ENCODE results near the gene INSR. TPM values are rescaled to one million over a fixed set of nuclear protein-coding genes. Genes with fewer than 3 reads are reported as not detected.

Gene INSR
- polyA plus RNA-seq, 1 of the 3 experiments (the other 2 are of a cell fraction), result 3.6 TPM

DNA sequence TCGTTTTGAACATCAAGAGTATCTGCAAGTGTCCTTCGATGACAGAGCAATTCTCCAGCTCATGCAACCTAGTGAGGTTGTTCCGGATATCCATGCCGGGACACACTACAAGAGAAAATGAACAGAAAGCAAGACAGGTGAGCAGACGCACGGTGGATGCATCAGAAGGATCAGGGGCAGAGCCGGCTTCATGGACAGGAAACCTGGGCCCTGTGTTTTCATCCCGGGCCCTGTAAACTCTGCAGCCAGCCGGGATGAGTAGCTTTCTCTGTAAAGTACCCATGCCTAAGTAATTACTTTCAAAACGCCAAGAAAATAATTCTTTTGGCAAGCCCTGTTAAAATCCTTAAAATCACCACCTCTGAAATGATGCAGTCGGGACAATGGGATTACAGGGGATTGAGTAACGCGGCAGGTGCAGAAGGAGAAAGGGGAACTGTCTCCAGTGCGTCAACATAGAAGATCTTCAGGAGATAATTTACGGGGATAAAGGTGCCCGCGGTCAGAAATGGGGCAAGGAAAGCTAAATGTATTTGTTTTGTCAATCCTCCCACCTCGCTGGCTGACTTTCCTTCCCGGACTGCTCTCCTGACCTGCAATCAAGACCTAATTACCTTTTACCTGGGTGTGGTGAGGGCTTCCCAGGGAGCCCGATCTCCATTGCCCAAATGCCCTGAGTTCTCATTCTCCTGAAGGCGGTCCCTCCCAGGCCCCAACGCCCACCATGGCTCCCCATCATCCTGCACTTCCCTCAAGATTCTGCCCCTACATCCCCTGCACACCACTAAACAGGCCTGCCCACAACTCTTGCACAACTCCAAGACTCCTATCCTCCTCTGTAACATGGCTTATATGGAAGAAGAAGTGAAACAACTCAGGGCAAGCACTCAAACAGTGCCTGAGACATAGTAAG, 26.2 kb downstream of the INSR start:
- 88% methylated on average over 22 of the region's 22 CpGs for WGBS (ENCODE audit: low lambda C conversion rate)
- Histone ChIP-seq H3K27ac (ENCODE audit: low read depth in 2 of 2, low read length in 1 of 2) (no peak overlapping the region), H3K4me1 (ENCODE audit: control insufficient read depth in 1 of 2, insufficient read depth in 2 of 2, low read depth in 1 of 2, low read length in 1 of 2) (no peaks in the 10 kb centered on the region), H2AFZ (ENCODE audit: low read depth) (no peak overlapping the region), H3K79me2 (ENCODE audit: insufficient read depth) (no peaks in the 10 kb centered on the region), H3K9me3 (no peaks in the 10 kb centered on the region), H3K27me3 (ENCODE audit: insufficient read depth) (no peaks in the 10 kb centered on the region), H3K9me2 (no peaks in the 10 kb centered on the region), H3K36me3 (replicated peaks in 1 of 2; ENCODE audit: control insufficient read depth in 1 of 2, insufficient read depth in 2 of 2, low read length in 1 of 2) (peaks cover 0 to 11% of the 10 kb centered on the region in 2 experiments), H3K4me3 (ENCODE audit: low read depth in 2 of 2, low read length in 1 of 2) (no peak overlapping the region), H3F3A (replicated peaks; ENCODE audit: insufficient read depth) (no peaks in the 10 kb centered on the region), H3K9ac (no peak overlapping the region), H3K4me2 (no peak overlapping the region), H4K20me1 (ENCODE audit: insufficient read depth) (no peaks in the 10 kb centered on the region)
- DNase-seq, result no peak
- TF ChIP-seq MXI1 (IDR thresholded peaks at IDR 0.05; ENCODE audit: low read depth, low read length) (no peak), USF2 (IDR thresholded peaks at IDR 0.05; ENCODE audit: borderline replicate concordance, low read depth, low read length) (no peak)
- ChIA-PET CTCF (no interaction called here), POLR2A (no interaction called here)

DNA sequence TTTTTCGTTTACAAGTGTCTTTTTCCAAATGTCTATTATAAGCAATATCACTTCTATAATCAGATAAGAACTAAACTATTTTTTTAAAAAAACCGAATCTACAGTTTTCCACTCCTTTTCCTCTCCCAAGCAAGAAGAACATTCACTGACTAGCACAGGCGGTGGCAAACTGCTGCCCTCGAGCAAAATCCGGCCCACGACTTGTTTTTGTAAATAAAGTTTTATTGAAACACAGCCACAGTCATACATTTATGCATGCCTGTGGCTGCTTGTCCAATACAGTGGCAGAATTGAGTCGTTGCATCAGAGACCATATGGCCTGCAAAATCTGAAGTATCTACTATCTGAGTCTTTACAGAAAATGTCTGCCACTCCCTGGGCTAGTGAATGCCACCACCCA, 27.4 kb downstream of the INSR start:
- no peaks in the 10 kb centered on the region for H3K79me2 ChIP-seq (ENCODE audit: insufficient read depth)
- H3K27me3 ChIP-seq (ENCODE audit: insufficient read depth), result no peaks in the 10 kb centered on the region
- no peak overlapping the region for H3K4me2 ChIP-seq
- H3K9me3 ChIP-seq, result no peaks in the 10 kb centered on the region
- H2AFZ ChIP-seq (ENCODE audit: low read depth), result no peak overlapping the region
- POLR2A ChIA-PET, result no interaction called here
- TF ChIP-seq TAF1 (IDR thresholded peaks at IDR 0.05; ENCODE audit: borderline replicate concordance, low read depth, low read length) (no peak), RAD21 (IDR thresholded peaks at IDR 0.05; ENCODE audit: low read length) (no peak), YY1 (IDR thresholded peaks at IDR 0.05; ENCODE audit: low read depth) (no peak), SMC3 (IDR thresholded peaks at IDR 0.05; ENCODE audit: low read depth, low read length) (no peak), ZBTB33 (IDR thresholded peaks at IDR 0.05; ENCODE audit: borderline replicate concordance, low read depth) (no peak), FOXM1 (IDR thresholded peaks at IDR 0.05; ENCODE audit: low read depth) (no peak), NRF1 (IDR thresholded peaks at IDR 0.05; ENCODE audit: low read depth, low read length) (no peak), GATA2 (CRISPR knock-in tag; IDR thresholded peaks at IDR 0.05) (no peak), ELF1 (IDR thresholded peaks at IDR 0.05) (no peak)
- TF ChIP-seq, protein P1, sequence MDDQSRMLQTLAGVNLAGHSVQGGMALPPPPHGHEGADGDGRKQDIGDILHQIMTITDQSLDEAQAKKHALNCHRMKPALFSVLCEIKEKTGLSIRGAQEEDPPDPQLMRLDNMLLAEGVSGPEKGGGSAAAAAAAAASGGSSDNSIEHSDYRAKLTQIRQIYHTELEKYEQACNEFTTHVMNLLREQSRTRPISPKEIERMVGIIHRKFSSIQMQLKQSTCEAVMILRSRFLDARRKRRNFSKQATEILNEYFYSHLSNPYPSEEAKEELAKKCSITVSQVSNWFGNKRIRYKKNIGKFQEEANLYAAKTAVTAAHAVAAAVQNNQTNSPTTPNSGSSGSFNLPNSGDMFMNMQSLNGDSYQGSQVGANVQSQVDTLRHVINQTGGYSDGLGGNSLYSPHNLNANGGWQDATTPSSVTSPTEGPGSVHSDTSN (IDR thresholded peaks at IDR 0.05), result no peak
- H4K20me1 ChIP-seq (ENCODE audit: insufficient read depth), result no peaks in the 10 kb centered on the region
- peaks cover 0 to 11% of the 10 kb centered on the region in 2 experiments for H3K36me3 ChIP-seq (replicated peaks in 1 of 2; ENCODE audit: control insufficient read depth in 1 of 2, insufficient read depth in 2 of 2, low read length in 1 of 2)
- H3K27ac ChIP-seq (ENCODE audit: low read depth in 2 of 2, low read length in 1 of 2), result no peak overlapping the region
- CTCF ChIA-PET, result no interaction called here
- WGBS (ENCODE audit: low lambda C conversion rate), result 94% methylated on average over 7 of the region's 7 CpGs
- DNase-seq, result no peak
- no peaks in the 10 kb centered on the region for H3K4me1 ChIP-seq (ENCODE audit: control insufficient read depth in 1 of 2, insufficient read depth in 2 of 2, low read depth in 1 of 2, low read length in 1 of 2)
- H3K4me3 ChIP-seq (ENCODE audit: low read depth in 2 of 2, low read length in 1 of 2), result no peak overlapping the region
- H3K9ac ChIP-seq, result no peak overlapping the region
- no peaks in the 10 kb centered on the region for H3K9me2 ChIP-seq
- H3F3A ChIP-seq (replicated peaks; ENCODE audit: insufficient read depth), result no peaks in the 10 kb centered on the region
